Neural crest cell (in vitro differentiated cells): ENCODE data around the gene TSNAX. TPM values are rescaled to one million over a fixed set of nuclear protein-coding genes. Genes with fewer than 3 reads are reported as not detected.
"Not testable (repeated sequence)": the region's sequence is repeated elsewhere in the genome, so short reads cannot be mapped to it uniquely, and the experiment has no call there.

ENCODE experiments used
- DNase-seq: peaks from one replicate; pipeline ENCODE4 v3.0.0; 2021; ENCODE audit warnings: low read depth, mixed read lengths, low spot score
- H3K27ac Mint-ChIP-seq: one replicate; pipeline ENCODE4 v1.8.0; 2021; ENCODE audit warnings: mild to moderate bottlenecking, mixed read lengths; ENCODE audit not compliant: unreplicated experiment
- H3K27me3 Mint-ChIP-seq: 2 replicates; pipeline ENCODE4 v1.8.0; 2021; ENCODE audit warnings: low read depth, mild to moderate bottlenecking, mixed read lengths
- H3K36me3 Mint-ChIP-seq: 2 replicates; pipeline ENCODE4 v1.8.0; 2021; ENCODE audit warnings: low read depth, mild to moderate bottlenecking, mixed read lengths
- H3K4me1 Mint-ChIP-seq: 2 replicates; pipeline ENCODE4 v1.8.0; 2021; ENCODE audit warnings: mixed read lengths
- H3K4me3 Mint-ChIP-seq: one replicate; pipeline ENCODE4 v1.8.0; 2021; ENCODE audit warnings: mild to moderate bottlenecking, mixed read lengths
- H3K9me3 Mint-ChIP-seq: 2 replicates; pipeline ENCODE4 v1.8.0; 2021; ENCODE audit warnings: mixed read lengths
- total RNA-seq: library from RNA; stranded (reverse); gene quantifications from 2 replicates; pipeline ENCODE4 v1.2.1, GENCODE V29; 2021
- TF ChIP-seq, protein P1 (sequence below): fragments of 200-600 bp; sonication (generic); conservative IDR thresholded peaks from 2 replicates; pipeline ENCODE4 v1.5.0; 2021; ENCODE audit warnings: antibody characterized with exemption, mild to moderate bottlenecking

TSNAX gene
- total RNA-seq, 1 donor from 2014 or later = 39.2 TPM

GRCh38 chr1:231499148-231499763 is 29.2 kb upstream of the TSNAX start:
- peaks cover 20% of the 10 kb centered on the region for H3K9me3 Mint-ChIP-seq
- H3K27me3 Mint-ChIP-seq = no peaks in the 10 kb centered on the region
- no peak for DNase-seq
- no peaks in the 10 kb centered on the region for H3K4me1 Mint-ChIP-seq
- no peak overlapping the region for H3K27ac Mint-ChIP-seq
- no peak overlapping the region for H3K4me3 Mint-ChIP-seq
- H3K36me3 Mint-ChIP-seq = peaks cover 7% of the 10 kb centered on the region
- TF ChIP-seq, protein P1, sequence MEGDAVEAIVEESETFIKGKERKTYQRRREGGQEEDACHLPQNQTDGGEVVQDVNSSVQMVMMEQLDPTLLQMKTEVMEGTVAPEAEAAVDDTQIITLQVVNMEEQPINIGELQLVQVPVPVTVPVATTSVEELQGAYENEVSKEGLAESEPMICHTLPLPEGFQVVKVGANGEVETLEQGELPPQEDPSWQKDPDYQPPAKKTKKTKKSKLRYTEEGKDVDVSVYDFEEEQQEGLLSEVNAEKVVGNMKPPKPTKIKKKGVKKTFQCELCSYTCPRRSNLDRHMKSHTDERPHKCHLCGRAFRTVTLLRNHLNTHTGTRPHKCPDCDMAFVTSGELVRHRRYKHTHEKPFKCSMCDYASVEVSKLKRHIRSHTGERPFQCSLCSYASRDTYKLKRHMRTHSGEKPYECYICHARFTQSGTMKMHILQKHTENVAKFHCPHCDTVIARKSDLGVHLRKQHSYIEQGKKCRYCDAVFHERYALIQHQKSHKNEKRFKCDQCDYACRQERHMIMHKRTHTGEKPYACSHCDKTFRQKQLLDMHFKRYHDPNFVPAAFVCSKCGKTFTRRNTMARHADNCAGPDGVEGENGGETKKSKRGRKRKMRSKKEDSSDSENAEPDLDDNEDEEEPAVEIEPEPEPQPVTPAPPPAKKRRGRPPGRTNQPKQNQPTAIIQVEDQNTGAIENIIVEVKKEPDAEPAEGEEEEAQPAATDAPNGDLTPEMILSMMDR = no peak

DNA sequence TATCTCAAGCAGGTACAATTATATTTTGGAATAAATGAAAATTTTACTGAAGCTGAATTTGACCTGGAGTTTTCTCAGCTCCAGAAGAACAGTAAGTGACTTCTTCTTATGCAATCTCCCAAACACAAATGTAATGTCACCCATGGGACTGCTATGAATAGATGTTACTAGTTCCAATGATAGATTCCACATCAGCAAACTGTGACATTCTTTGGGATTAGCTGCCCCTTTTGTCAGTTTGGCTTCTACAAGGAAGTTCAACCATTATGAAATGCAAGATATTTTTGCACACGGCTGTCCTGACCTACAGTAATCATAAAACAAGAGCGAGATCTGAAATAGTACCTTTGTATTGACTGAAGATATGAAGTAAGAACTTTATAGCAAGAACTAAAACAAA is 27.8 kb upstream of the TSNAX start:
- peaks cover 7% of the 10 kb centered on the region for H3K36me3 Mint-ChIP-seq
- no peaks in the 10 kb centered on the region for H3K4me1 Mint-ChIP-seq
- no peak overlapping the region for H3K27ac Mint-ChIP-seq
- no peak overlapping the region for H3K4me3 Mint-ChIP-seq
- no peaks in the 10 kb centered on the region for H3K27me3 Mint-ChIP-seq
- no peak for DNase-seq
- TF ChIP-seq, protein P1 = no peak
- H3K9me3 Mint-ChIP-seq = peaks cover 20% of the 10 kb centered on the region

DNA sequence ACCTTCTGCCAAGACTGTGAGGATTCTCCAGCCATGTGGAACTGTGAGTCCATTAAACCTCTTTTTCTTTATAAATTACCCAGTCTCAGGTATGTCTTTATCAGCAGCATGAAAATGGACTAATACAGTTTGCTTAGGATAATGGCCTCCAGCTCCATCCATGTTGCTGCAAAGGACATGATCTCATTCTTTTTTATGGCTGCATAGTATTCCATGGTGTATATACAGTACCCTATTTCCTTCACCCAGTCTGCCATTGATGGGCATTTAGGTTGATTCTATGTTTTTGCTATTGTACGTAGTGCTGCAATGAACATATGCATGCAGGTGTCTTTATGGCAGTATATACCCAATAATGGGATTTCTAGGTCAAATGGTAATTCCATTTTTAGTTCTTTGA is 25.3 kb upstream of the TSNAX start:
- H3K4me3 Mint-ChIP-seq, H3K4me1 Mint-ChIP-seq, DNase-seq, H3K9me3 Mint-ChIP-seq, H3K27me3 Mint-ChIP-seq, H3K27ac Mint-ChIP-seq, H3K36me3 Mint-ChIP-seq: not testable (repeated sequence)

DNA sequence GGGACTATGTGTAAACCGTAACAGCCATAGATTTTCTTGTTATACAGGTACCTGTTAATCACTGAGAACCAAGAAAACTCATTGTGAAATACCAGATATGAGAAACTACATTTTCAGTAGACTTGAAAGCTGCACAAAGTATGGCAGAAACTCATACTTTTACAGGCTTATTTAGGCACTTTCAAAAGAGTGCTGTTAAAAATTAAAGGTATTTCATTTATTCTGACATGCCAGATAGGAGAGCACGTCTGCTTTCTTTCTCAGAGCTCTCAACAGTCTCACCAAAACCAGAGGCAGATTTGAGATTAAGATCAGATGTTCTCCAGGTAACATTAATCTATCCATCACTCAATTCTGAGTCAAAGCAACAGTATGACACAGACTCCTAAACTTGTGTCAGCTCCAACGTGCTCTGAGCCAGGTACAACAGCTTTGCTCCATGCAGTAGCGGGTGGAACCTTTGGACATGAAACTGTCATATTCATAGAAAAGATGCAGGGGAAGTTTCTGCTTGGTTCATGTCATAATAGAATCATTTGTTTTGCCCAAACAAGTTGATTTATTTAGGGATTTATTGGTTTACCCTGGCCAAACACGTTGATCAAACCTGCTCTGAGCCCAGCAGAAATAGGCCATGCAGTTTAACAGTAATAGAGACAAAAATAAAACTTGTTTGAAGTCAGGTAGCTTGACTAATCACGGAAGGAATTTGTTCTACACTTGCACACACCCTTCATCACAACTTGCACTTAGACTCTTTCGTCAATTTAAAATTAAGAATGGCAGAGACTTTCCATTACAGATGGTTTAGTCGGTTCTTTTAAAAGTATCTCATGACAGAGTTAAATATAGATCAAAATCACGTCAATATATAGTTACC is 20.8 kb upstream of the TSNAX start:
- no peaks in the 10 kb centered on the region for H3K36me3 Mint-ChIP-seq
- H3K9me3 Mint-ChIP-seq = peaks cover 2% of the 10 kb centered on the region
- TF ChIP-seq, protein P1 = no peak
- H3K4me3 Mint-ChIP-seq = no peak overlapping the region
- DNase-seq = no peak
- peak overlapping the region; percentile 52 for H3K27ac Mint-ChIP-seq
- peaks cover 7% of the 10 kb centered on the region for H3K4me1 Mint-ChIP-seq
- no peaks in the 10 kb centered on the region for H3K27me3 Mint-ChIP-seq

GRCh38 chr1:231508497-231508896 is 20.0 kb upstream of the TSNAX start:
- Mint-ChIP-seq H3K27ac (no peak overlapping the region), H3K9me3 (peaks cover 1% of the 10 kb centered on the region), H3K4me3 (no peak overlapping the region), H3K4me1 (peaks cover 7% of the 10 kb centered on the region), H3K36me3 (no peaks in the 10 kb centered on the region), H3K27me3 (no peaks in the 10 kb centered on the region)
- DNase-seq = no peak
- TF ChIP-seq, protein P1 = no peak

DNA sequence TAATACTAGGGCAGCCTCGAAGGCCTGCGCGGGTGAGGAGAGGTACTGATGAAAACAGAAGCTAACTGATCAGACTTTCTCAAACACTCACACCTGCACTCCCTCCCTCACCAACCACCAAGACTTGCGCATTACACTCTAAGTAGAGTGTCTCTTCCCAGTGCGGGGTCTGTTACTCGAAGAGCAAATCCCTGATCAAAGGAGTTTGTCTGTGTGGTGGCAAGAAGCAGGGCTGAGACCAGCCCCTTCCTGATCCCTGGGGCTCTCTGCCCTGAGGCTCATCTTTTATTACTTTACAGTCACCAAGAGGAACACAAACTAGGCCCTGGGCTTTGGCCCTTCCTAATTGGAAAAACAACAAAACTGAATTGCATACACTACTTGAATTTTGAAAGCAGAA is 19.5 kb upstream of the TSNAX start:
- TF ChIP-seq, protein P1 = no peak
- H3K36me3 Mint-ChIP-seq = no peaks in the 10 kb centered on the region
- no peak overlapping the region for H3K4me3 Mint-ChIP-seq
- no peaks in the 10 kb centered on the region for H3K27me3 Mint-ChIP-seq
- no peak for DNase-seq
- H3K27ac Mint-ChIP-seq = no peak overlapping the region
- H3K9me3 Mint-ChIP-seq = no peaks in the 10 kb centered on the region
- H3K4me1 Mint-ChIP-seq = peaks cover 7% of the 10 kb centered on the region
